ENCODE data around the gene JOSD1.

DNA sequence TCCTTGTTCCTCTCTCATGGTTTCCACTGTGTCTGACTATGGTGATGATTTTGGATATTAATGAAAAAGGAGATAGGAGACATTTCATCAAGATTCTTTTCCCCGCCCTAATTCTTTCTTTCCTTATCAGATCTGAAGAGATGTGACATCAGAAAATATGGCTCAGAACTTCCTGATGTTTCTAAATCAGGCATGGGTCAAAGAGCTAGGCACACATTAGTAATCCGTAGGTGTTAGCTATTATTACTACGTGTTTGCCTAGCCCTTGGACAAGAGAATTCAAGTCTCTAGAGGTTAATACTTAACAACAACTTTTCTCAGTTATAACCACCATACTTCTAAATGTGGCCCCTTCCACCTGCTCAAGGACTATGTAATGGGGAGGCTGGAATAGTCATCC, 5.8 kb downstream of the JOSD1 start:
- no peak for TF ChIP-seq POLR2A (IDR thresholded peaks at IDR 0.05; ENCODE audit: low read depth)
- TF ChIP-seq CTCF (IDR thresholded peaks at IDR 0.05), result no peak

Data from esophagus muscularis mucosa (tissue), 3 donors.